Skin of body (tissue), 2 donors: Measurements from ENCODE around the gene RDH8. TPM values are rescaled to one million over a fixed set of nuclear protein-coding genes. Genes with fewer than 3 reads are reported as not detected.
"Not testable (repeated sequence)": the region's sequence is repeated elsewhere in the genome, so short reads cannot be mapped to it uniquely, and the experiment has no call there.

Source experiments
- DNase-seq: peaks from one replicate; lab custom pipeline; 2025; lab: John Stamatoyannopoulos, UW
- total RNA-seq: library from RNA; depleted of rRNA; stranded (reverse); fragments of >200 nt; gene quantifications from one replicate; pipeline ENCODE4 v1.2.3, GENCODE V29; 2014

Gene RDH8
- total RNA-seq, 1 donor from 2014 or later, result not detected

DNA sequence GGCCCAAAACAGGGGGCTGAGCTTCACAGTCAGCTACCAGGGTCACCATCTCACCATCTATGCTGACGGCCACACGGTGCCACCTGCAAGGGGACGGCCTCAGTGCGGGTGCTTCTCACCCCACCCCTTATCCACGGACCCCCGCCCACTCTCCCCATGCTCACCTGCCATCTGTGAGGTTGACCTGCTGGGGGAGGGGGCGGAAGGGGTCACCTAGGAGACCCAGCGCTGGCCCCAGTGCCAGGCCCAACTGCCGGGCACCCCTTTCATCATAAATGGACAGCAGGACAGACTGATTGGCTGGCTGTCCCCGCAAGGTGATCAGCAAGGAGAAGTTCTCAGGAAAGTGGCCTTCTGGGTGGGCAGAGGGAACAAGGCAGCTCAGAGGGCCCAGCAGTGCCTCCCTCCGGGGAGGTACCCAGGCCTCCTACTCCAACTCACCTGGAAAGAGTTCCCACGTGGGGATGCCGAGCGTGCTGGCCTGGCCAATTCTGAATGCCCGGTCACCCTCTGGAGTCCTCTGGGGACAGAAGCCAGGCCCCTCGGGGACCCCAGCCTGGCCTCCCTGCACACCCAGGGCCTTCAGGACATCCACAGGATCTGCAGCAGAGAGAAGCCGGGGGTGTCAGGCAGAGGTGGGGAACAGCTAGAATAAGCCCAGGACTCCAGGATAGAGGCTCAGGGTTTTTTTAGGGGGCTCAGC, 7.5 kb upstream of the RDH8 start:
- no peak for DNase-seq

DNA sequence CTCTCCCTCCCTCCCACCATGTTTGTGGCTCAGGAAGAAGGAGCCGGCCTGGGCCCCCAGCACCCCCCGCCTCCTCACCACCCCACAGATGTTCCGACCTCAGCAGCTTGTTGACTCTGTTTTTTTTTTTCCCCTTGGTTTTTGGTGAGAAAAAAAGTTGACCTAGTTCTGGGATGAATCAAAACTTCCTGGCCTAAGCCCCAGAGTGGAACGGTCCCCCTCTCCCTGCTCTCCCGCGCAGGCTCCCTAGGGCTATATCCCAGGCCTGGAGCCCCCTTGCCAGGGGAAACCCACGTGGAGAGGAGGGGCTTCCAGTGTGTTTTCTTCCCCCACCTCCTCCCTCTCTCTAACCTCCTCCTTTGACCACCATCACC, 7.0 kb upstream of the RDH8 start:
- DNase-seq, result peak; percentile 80

DNA sequence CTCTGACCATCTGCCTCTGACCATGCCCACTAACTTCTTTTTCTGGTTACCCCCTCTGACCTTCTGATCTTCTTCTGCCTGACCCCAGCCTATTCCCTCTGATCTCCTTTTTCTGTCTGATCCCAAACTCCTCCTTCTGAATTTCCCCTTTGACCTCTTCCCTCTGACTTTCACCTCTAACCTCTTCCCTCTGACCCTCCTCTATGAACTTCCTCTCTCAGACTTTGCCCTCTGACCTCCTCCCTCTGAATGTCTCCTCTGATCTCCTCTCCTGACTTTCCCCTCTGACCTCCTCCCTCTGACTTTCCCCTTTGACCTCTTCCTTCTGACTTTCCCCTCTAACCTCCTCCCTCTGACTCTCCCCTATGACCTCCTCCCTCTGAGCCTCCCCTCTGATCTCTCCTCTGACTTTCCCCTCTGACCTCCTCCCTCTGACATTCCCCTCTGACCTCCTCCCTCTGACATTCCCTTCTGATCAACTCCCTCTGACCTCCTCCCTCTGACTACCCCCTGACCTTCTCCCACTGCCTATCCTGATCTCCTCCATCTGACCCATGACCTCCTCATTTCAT, 6.4 kb upstream of the RDH8 start:
- no peak for DNase-seq

DNA sequence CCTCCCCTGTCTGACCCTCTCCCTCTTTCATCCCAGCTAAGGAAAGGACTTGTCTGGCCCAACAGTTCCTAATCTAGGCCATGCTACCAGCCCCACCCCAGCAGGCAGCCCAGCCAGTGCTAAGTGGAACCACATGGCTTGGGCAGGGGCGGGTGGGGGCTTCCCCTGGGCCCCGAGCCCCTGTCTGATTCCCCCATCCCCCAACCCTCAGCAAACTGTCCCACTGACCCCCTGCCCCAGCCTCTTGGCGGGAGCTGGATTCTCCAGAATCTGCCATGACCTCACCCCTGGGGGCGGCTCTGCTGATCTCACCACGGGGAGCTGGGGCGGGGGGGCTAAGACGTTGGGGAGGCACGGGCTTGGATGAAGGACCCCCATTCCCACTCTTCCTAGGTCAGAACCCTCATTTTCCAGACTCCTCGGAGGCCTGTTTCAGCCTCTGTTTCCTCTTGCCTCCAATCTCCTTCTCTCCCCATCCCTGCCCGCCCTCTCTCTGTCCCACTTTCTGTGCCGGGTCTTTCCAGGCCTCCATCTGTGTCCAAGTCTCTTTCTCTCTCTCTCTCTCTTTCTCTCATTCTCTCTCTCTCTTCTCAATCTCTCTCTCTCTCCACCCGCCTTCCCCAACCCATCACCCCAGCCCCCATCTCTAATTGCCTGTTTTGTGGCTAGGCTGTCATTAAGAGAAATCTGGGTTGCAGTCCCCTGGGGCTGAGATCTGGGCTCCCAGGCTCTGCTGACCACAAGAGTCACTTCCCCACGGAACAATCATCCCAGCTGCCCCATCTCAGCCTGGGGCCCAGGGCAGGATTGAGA, 5.7 kb upstream of the RDH8 start:
- peak; percentile 70 for DNase-seq

DNA sequence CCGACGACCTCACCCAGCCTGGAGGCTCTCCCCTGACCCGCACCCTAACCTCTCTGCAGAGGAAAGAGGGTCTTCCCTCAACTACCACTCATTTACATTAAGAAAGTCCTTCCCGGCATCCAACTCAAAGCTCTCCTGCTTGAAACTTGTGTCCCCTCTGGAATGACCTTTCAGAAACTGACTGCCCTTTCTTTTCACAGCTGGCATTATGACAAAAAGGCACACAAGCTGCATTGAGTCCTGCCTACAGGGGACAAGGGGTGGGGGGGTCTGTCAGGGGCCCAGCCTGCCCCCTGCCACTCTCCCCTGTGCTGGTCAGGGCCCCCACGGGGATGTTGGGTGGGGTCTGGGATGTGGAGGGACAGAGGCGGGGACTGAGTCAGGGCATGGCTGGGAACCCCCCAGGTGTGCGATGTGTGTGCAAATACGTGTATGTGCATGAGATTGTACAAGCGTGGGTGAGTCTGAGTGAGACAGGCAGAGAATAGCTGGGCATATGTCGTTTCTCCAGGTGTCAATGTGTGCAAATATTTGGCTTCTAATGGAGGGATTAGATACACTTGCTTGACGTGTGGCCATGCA, 5.0 kb upstream of the RDH8 start:
- peak; percentile 65 for DNase-seq

DNA sequence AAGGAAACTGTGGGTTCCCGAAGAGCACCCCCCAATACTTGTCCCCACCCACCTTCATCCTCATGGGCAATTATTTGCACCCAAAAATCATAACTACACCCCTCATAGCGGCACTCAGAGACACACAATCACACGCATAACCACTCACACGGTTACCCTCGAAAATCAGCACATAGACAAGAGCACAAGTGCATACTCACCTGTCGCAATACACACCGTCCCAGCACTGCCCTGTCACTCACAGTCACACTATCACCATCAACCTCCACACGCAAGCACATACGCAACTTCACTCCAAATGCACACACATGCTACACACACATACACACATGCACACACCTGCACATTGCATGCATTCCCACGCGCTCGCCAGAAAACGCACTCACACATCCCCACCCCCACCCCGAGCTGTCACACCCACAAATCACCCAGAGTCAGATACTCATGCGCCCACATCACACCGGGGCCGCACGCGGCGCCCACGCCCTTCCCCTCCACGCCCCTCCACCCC, 3.5 kb upstream of the RDH8 start:
- DNase-seq, result peak; percentile 39

DNA sequence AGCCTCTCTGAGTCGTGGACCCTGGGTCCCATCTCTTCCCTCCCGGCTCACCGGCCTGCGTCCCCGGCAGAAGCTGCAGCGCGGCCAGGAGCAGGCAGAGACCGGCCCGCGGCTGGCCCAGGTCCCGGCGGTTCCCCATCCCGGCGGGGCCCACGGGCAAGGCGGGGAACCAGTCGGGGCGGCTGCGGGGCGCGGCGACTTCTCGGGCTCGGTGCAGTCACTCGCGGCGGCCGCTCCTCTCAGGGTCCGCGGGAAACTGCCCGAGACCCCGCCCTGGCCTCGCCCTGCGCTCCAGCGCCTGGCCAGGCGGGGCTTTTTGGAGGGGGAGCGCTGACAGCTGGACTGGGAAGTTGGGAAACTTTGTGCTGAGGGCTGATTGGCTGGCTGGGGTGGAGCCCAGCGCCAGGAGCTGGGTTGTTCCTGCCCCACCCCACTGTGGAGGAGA, 3.0 kb upstream of the RDH8 start, which contains the start of gene COL5A3:
Gene COL5A3 (minus strand): TSS at position 258 of the 445 bp plus-strand sequence. CDS start 119 bp downstream, at position 139.
- DNase-seq, result peak; percentile 57

DNA sequence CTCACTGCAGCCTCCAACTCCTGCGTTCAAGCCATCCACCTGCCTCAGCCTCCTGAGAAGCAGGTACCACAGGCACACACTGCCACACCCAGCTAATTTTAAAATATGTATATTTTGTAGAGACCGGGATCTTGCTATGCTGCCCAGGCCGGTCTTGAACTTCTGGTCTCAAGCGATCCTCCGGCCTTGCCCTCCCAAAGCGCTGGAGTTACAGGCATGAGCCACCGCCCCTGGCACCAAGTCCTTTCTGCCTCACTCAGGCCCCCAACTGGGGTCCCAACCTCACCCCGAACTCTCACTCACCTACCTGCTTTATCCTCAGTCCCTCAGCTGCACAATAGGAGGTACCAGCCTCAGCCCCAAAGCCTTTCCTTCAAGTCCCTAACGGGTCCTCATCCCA, 2.3 kb upstream of the RDH8 start:
- DNase-seq, result no peak

DNA sequence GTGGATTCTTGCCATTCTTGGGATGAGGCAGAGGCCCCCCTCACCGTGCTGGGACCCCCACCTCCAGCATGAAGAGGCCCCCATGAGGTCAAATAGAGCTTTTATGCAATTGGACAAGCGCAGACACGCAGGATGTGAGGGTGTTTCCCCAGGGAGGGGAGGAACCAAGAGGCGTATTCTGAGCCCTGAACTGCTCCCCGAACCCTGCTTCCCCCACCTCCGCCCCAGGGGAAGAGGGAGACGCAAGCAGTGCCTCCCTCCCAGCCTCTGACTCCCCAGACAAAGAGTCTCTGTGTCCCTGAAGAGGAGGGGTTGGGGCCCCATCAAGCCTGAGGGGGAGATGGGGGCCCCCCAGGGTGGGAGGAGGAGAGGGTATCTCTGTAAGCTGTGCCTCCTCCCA, 1.3 kb upstream of the RDH8 start:
- peak; percentile 55 for DNase-seq

DNA sequence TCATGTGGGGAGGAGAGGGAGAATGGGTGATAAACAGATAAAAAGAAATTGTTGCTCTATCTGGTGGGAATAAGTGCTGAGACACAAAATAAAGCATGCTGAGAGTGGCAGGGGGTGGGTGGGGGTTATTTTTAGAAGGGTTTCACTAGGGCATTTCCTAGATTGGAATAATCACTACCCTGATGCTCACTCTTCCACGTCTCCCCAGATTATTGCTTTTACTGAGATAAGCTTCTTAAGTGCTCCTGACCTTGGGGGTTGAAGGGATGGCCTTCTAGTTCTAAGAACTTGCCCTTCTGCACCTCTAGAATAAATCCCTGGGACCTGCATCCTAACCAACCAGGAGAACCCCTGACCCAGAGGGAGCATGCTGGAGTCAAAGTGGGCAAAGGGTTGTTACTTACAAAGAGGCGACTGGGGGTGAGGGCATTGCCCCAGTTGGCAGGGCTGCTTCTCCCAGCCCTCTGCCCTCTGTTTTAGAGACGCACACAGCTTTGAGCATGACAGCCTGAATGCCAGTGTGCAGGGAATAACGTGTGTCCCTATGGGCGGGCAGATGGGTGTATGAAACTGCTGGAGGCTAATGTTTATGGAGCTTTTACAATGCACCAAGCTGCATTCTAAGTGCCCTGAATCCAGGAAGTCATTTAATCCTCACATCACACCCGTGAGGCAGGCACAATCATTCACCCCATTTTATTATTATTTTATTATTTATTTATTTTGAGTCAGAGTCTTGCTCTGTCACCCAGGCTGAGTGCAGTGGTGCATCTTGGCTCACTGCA, 743 bp downstream of the RDH8 start:
- no peak for DNase-seq

DNA sequence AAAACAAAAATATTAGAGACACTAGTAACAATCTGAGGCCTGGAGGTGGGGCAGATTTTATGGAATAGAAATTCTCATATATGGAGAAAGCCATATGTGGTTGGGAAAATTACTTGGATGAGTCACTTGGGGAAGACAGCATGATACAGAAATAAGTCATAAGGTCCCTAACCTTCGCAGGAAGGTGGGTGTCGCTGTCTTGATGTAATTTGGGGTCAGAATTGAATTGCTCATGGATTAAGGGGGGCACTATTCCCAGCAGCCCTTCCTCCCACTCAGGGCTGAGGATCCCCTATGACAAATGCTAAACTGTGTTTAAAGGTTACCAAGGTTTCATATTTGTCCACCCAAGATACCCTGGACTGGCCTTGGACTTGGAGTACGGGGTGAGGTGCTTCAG, 5.0 kb downstream of the RDH8 start:
- DNase-seq, result no peak

DNA sequence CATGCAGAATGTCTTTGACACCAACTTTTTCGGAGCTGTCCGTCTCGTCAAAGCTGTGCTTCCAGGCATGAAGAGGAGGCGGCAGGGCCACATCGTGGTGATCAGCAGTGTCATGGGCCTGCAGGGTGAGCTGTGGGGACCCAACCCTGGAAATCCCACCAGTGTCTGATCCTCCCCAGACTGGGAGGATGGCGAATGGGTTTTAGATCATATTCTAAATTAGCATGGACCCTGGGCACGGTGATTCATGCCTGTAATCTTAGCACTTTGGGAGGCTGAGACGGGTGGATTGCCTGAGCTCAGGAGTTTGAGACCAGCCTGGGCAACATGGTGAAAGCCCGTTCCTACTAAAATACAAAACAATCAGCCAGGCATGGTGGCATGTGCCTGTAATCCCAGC, 5.5 kb downstream of the RDH8 start:
- no peak for DNase-seq

DNA sequence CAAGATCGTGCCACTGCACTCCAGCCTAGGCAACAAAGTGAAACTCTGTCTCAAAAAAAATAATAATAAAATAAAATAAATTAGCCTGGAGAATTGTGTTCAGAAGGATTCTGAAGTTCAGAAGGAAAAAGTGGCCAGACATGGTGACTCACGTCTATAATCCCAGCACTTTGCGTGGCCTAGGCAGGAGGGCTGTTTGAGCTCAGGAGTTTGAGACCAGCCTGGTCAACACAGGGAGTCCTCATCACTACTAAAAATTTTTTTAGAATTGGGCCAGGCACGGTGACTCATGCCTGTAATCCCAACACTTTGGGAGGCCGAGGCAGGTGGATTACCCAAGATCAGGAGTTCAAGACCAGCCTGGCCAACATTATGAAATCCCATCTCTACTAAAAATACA, 6.0 kb downstream of the RDH8 start:
- no peak for DNase-seq

DNA sequence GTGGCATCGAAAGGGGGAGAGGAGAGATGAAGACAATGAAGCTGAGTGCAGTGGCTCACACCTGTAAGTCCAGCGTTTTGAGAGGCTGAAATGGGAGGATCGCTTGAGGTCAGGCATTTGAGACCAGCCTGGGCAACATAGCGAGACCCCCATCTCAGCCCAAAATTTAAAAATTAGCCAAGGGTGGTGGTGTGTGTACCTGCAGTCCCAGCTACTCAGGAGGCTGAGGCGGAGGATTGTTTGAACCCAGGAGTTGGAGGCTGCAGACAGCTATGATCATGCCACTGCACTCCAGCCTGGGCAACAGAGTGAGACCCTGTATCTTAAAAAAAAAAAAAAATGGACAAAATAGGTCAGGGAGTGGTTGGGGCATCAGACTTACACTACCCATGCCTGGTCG, 7.6 kb downstream of the RDH8 start:
- no peak for DNase-seq

DNA sequence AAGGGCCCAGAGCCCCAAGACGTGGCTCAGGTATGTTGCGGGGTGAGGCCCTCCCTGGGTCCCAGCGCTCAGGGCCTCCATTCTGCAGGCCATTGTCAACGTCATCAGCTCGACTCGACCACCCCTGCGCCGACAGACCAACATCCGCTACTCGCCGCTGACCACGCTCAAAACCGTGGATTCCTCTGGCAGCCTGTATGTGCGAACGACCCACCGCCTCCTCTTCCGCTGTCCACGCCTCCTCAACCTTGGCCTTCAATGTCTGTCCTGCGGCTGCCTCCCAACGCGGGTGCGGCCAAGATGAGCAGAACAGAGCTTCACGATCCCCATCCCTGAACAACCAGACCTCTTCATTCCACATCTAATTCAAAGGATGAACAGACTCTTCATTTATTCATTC, 8.2 kb downstream of the RDH8 start:
- no peak for DNase-seq

DNA sequence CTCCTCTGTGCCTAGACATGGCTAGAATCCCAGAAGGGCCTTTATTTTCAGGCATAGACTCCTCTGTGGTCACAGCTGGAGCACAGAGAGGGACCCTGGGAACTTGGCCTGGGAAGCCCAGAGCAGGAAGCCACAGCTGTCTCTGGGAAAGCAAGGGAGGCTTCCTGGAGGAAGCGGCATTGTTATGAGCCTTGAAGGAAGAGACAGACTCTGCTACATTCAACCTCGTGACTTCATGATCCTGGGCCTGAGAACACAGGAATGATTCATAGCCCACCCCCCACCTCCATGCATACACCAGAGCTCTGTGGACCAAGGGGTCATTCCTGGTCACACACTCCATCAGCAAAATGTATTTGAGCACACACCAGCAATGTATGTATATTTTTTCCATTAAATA, 8.6 kb downstream of the RDH8 start:
- no peak for DNase-seq

DNA sequence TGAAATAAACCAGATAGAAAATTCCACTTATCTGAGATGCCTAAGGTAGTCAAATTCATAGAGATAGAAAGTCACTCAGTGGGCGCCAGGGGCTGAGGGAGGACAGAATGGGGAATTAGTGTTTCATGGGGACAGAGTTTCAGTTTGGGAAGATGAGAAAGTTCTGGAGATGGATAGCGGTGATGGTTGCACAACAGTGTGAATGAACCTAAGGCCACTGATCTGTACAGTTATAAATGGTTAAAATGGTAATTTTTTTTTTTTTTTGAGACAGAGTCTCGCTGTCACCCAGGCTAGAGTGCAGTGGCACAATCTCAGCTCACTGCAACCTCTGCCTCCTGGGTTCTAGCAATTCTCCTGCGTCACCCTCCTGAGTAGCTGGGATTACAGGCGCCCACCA, 9.8 kb downstream of the RDH8 start:
- DNase-seq, result not testable (repeated sequence)

DNA sequence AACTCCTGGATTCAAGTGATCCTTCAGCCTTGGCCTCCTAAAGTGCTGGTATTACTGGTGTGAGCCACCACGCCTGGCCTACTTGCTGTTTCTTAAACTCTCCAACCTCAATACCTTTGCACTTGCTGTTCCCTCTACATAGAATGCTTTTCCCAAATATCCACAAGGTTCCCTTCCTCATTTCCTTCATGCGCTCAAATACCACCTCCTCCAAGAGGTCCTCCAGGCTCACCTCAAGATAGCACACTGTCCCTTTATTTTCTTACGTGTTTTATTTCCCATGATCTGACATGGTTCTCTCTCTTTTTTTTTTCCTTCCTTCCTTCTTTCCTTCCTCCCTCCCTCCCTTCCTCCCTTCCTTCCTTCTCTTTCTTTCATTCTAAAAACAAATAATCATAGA, 13.5 kb downstream of the RDH8 start:
- DNase-seq, result no peak

DNA sequence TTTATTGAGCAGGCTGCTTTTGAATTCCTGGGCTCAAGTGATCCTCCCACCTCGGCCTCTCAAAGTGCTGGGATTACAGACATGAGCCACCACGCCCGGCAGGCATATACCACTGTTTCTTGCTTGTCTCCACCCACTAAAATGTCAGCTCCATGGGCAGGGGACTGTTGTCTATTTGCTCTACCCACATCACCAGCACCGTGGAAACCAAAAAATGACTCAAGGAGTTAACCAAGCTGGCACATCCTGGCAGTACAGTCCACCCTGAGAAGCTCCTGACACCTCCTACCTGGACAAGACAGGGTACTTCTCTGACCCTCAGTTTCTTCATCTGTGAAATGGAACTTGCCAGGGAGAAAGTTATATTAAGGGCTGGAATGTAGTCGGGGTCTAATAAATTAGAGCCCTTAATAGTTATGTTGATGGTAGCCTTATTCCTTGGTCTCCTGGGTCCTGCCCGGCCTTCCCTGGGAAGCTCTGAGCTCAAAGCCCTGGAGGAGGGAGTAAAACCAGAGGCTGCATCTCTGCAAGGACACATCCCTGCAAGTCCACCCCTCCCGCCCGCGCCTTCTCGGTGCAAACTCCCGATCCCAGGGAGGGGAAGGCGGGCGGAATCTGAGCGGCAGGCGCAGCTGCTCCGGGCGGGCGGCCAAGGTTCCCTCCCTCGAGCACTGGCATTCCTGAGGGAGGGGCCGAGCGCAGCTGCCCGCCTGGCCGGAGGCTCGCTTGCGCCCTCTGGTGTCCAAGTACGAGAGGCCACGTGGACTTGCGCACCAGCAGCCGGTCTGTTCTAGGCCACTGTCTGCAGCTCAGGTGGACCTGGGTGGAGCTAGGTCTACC, 14.1 kb downstream of the RDH8 start:
- peak; percentile 91 for DNase-seq

DNA sequence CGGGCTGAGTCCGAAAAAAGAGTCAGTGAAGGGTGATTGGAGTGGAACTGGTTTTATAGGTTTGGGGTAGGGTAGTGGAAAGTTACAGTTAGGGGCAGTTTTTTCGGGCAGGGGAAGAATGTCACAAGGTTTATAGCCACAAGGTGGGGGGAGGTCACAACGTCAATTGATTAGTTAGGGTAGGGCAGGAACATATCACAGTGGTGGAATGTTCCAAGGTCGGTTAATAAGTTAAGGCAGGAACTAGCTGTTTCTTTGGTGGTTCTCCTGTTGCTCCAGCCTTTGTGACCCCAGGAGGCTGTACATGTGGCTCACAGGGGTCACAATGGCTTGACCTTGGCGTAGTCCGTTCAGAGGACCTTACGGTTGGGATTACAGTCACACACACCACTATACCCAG, 20.3 kb downstream of the RDH8 start:
- no peak for DNase-seq
